Stimulated activated CD4-positive, alpha-beta T cell treated with anti-CD3 and anti-CD28 coated beads, Interleukin-2, amount 100 ng/mL, for 48 hours (primary cell): ENCODE data around the gene PROSER3.
A peak's percentile ranks its signal among the peaks of the same experiment; 100 is the strongest.

Experiments
- DNase-seq, 2 donors: peaks; one replicate each; pipeline ENCODE4 v3.0.0-alpha.2; 2020

The PROSER3 gene

GRCh38 chr19:35739275-35740107 is 18.5 kb upstream of the PROSER3 start:
- no peak for DNase-seq

- DNase-seq = no peak
Observed at GRCh38 chr19:35740108-35740422, 17.9 kb upstream of the PROSER3 start.

- peak; percentile 93 for DNase-seq
Observed at GRCh38 chr19:35740423-35741202, 17.4 kb upstream of the PROSER3 start.

GRCh38 chr19:35741203-35741515 is 16.8 kb upstream of the PROSER3 start:
- no peak for DNase-seq

- peak; percentile 58 to 71 for DNase-seq
Observed at GRCh38 chr19:35742121-35742724, 15.8 kb upstream of the PROSER3 start, which contains the start of gene IGFLR1. IGFLR1 (minus strand) TSS chr19:35742452; CDS start chr19:35741180, 1,272 bp downstream.

GRCh38 chr19:35743640-35744429 is 14.1 kb upstream of the PROSER3 start:
- no peak for DNase-seq

GRCh38 chr19:35744430-35745327 is 13.3 kb upstream of the PROSER3 start:
- peak; percentile 82 to 88 for DNase-seq

GRCh38 chr19:35745328-35746086 is 12.5 kb upstream of the PROSER3 start, which contains the start of the genes PSENEN and U2AF1L4:
PSENEN (plus strand) TSS chr19:35745651; CDS start chr19:35745931, 280 bp downstream.
U2AF1L4 (minus strand) TSS chr19:35745418; CDS start chr19:35745391, 27 bp downstream.
- DNase-seq = peak; percentile 89

- no peak for DNase-seq
Observed at GRCh38 chr19:35746087-35746462, 11.9 kb upstream of the PROSER3 start.

GRCh38 chr19:35746531-35746930 is 11.4 kb upstream of the PROSER3 start:
- no peak for DNase-seq

GRCh38 chr19:35748106-35749020 is 9.6 kb upstream of the PROSER3 start, which contains the start of gene LIN37:
LIN37 (plus strand) TSS chr19:35748576; CDS start chr19:35748725, 149 bp downstream.
- peak; percentile 93 to 97 for DNase-seq

GRCh38 chr19:35750167-35750566 is 7.8 kb upstream of the PROSER3 start:
- no peak for DNase-seq

- DNase-seq = no peak
Observed at GRCh38 chr19:35751839-35752745, 5.9 kb upstream of the PROSER3 start.

- DNase-seq = no peak
Observed at GRCh38 chr19:35752746-35753350, 5.1 kb upstream of the PROSER3 start.

- no peak for DNase-seq
Observed at GRCh38 chr19:35753634-35754369, 4.2 kb upstream of the PROSER3 start.

GRCh38 chr19:35754370-35755130 is 3.4 kb upstream of the PROSER3 start:
- DNase-seq = no peak
